Measurements from ENCODE around the gene HKDC1. TPM values are rescaled to one million over a fixed set of nuclear protein-coding genes. Genes with fewer than 3 reads are reported as not detected.

Gene HKDC1
- total RNA-seq, 4 donors from 2014 or later = 0.27 to 4.0 TPM; not detected in 2

DNA sequence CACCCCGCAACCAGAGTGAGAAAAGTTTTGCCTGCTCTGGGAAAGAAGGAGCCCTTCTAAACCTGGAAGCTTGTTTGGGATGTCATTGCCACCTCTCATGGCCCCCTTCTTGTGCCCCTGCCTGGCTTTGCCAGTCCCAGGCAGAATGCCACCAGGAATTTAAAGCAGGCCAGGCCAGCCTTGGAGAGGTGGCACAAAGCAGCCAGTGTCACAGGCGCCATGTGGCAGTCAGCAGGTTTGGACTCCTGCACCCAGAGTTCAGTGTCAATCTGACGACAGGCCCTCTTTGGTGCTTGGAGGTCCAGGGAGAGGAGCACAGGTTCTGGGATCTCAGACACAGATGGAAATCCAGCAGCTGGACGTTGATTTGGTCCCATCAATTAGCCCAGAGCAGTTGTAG, 70.9 kb downstream of the HKDC1 start:
- Histone ChIP-seq H3K27me3 (no peaks in the 10 kb centered on the region), H3K36me3 (no peaks in the 10 kb centered on the region), H3K4me1 (no peaks in the 10 kb centered on the region), H3K4me3 (no peak overlapping the region), H3K9me3 (no peaks in the 10 kb centered on the region), H3K27ac (no peak overlapping the region)
- DNase-seq = no peak
- intact Hi-C loops (cut with DNase I; ENCODE audit: low total_unique reads) = no loop called here
- TF ChIP-seq POLR2A (IDR thresholded peaks at IDR 0.05) = no peak
- TF ChIP-seq, protein P1, sequence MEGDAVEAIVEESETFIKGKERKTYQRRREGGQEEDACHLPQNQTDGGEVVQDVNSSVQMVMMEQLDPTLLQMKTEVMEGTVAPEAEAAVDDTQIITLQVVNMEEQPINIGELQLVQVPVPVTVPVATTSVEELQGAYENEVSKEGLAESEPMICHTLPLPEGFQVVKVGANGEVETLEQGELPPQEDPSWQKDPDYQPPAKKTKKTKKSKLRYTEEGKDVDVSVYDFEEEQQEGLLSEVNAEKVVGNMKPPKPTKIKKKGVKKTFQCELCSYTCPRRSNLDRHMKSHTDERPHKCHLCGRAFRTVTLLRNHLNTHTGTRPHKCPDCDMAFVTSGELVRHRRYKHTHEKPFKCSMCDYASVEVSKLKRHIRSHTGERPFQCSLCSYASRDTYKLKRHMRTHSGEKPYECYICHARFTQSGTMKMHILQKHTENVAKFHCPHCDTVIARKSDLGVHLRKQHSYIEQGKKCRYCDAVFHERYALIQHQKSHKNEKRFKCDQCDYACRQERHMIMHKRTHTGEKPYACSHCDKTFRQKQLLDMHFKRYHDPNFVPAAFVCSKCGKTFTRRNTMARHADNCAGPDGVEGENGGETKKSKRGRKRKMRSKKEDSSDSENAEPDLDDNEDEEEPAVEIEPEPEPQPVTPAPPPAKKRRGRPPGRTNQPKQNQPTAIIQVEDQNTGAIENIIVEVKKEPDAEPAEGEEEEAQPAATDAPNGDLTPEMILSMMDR (IDR thresholded peaks at IDR 0.05) = no peak

- DNase-seq = no peak
- Histone ChIP-seq H3K4me3 (no peak overlapping the region), H3K27me3 (no peaks in the 10 kb centered on the region), H3K36me3 (no peaks in the 10 kb centered on the region), H3K27ac (no peak overlapping the region), H3K4me1 (no peaks in the 10 kb centered on the region), H3K9me3 (no peaks in the 10 kb centered on the region)
- intact Hi-C loops (cut with DNase I; ENCODE audit: low total_unique reads) = no loop called here
- TF ChIP-seq POLR2A (IDR thresholded peaks at IDR 0.05) = no peak
- TF ChIP-seq, protein P1 (IDR thresholded peaks at IDR 0.05) = no peak
Measured at GRCh38 chr10:69292459-69292858, 72.3 kb downstream of the HKDC1 start.

- Histone ChIP-seq H3K9me3 (no peaks in the 10 kb centered on the region), H3K27me3 (no peaks in the 10 kb centered on the region), H3K4me1 (no peaks in the 10 kb centered on the region), H3K4me3 (no peak overlapping the region), H3K27ac (no peak overlapping the region), H3K36me3 (no peaks in the 10 kb centered on the region)
- TF ChIP-seq POLR2A (IDR thresholded peaks at IDR 0.05) = no peak
- TF ChIP-seq, protein P1 (IDR thresholded peaks at IDR 0.05) = no peak
- intact Hi-C loops (cut with DNase I; ENCODE audit: low total_unique reads) = no loop called here
- no peak for DNase-seq
Measured at GRCh38 chr10:69295027-69295636, 75.0 kb downstream of the HKDC1 start.

- Histone ChIP-seq H3K27ac (no peak overlapping the region), H3K9me3 (no peaks in the 10 kb centered on the region), H3K4me1 (no peaks in the 10 kb centered on the region), H3K36me3 (no peaks in the 10 kb centered on the region), H3K27me3 (no peaks in the 10 kb centered on the region), H3K4me3 (no peak overlapping the region)
- no peak for TF ChIP-seq POLR2A (IDR thresholded peaks at IDR 0.05)
- TF ChIP-seq, protein P1 (IDR thresholded peaks at IDR 0.05) = no peak
- no peak for DNase-seq
- intact Hi-C loops (cut with DNase I; ENCODE audit: low total_unique reads) = no loop called here
Measured at GRCh38 chr10:69303632-69304051, 83.5 kb downstream of the HKDC1 start.

DNA sequence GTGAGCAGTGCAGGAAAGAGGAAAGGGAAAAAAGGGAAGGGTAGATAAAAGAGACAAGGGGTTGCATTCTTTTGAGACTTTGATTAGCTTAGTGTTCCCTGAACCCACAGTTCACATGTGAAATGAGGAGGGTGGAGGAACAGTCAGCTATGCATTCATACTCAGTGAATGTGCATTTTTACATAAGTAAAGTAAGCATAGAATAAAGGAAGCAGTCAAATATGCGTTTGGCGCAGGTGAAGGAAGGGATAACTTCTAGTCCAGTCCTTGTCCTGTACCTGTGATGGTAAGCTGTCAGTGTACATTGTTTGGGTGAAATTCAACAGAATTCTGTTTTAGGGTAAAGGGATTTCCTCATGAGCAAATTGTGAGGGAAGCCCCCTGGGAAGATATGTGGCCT, 86.3 kb downstream of the HKDC1 start:
- Histone ChIP-seq H3K4me1 (no peaks in the 10 kb centered on the region), H3K4me3 (no peak overlapping the region), H3K27ac (no peak overlapping the region), H3K9me3 (no peaks in the 10 kb centered on the region), H3K36me3 (no peaks in the 10 kb centered on the region), H3K27me3 (no peaks in the 10 kb centered on the region)
- intact Hi-C loops (cut with DNase I; ENCODE audit: low total_unique reads) = no loop called here
- TF ChIP-seq, protein P1 (IDR thresholded peaks at IDR 0.05) = no peak
- no peak for DNase-seq
